Epithelial cell of prostate (primary cell): Measurements from ENCODE around the gene BDKRB1.

ENCODE experiments used
- DNase-seq: peaks from one replicate; pipeline ENCODE4 v3.0.0-alpha.2; 2011; ENCODE audit warnings: low read depth, low spot score
- H3K27ac ChIP-seq: fragments of 450-650 bp; 2 replicates; pipeline ENCODE4 v1.5.1; 2017; ENCODE audit warnings: mild to moderate bottlenecking

The BDKRB1 gene

GRCh38 chr14:96255501-96256366 is at the start of gene BDKRB1:
Gene BDKRB1 (plus strand): TSS chr14:96256210. CDS start chr14:96263683, 7,473 bp downstream.
- DNase-seq: no peak
- H3K27ac ChIP-seq: peak within 1 kb of the TSS; percentile 54

GRCh38 chr14:96206461-96206860 is 49.5 kb upstream of the BDKRB1 start:
- DNase-seq: no peak
- peak overlapping the region; percentile 82 for H3K27ac ChIP-seq

- no peak for DNase-seq
- H3K27ac ChIP-seq: no peak overlapping the region
Observed at GRCh38 chr14:96207686-96208085, 48.3 kb upstream of the BDKRB1 start.

- no peak for DNase-seq
- no peak overlapping the region for H3K27ac ChIP-seq
Observed at GRCh38 chr14:96208739-96209138, 47.3 kb upstream of the BDKRB1 start.

GRCh38 chr14:96212140-96212539 is 43.9 kb upstream of the BDKRB1 start:
- H3K27ac ChIP-seq: no peak overlapping the region
- DNase-seq: no peak

- no peak overlapping the region for H3K27ac ChIP-seq
- no peak for DNase-seq
Observed at GRCh38 chr14:96212896-96213295, 43.1 kb upstream of the BDKRB1 start.

- H3K27ac ChIP-seq: no peak overlapping the region
- no peak for DNase-seq
Observed at GRCh38 chr14:96213871-96214465, 42.0 kb upstream of the BDKRB1 start.

GRCh38 chr14:96214793-96215192 is 41.2 kb upstream of the BDKRB1 start:
- H3K27ac ChIP-seq: peak overlapping the region; percentile 60
- DNase-seq: no peak

DNA sequence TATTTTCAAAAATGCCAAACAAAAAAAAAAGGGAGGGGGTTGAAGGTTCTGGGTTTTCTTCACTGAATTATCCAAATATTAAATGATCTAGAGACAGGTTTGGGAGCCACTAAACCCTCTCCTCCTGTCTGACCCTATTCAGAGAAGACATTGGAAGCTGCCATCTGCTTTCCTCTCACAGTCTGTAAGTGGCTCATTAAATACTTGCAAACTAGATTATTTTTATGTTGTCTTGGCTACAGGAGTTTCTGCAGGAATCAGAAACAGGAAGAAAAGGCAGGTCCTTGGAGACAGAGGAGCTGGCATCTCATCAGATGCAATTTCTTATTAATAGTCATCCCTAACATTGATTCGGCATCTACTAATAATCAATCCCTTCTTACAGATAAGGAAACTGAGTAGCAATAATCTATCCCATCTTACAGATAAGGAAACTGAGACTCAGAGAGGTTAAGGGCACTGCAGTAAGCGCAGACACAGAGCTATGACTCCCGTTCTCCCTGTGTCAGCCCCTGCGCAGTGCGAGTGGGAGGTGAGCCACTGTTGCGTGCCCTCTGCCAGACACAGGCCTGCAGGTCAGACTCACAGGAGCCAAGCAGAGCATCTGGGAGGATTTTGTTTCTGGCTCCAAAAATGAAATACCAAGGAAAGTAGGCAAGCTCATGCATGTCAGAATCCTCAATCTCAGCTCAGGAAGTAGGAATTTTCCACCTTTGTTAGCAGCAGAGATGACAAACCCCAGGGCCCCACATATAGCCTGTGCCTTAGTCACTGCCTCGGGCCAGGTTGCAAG is 40.4 kb upstream of the BDKRB1 start:
- peak overlapping the region; percentile 60 for H3K27ac ChIP-seq
- DNase-seq: no peak

DNA sequence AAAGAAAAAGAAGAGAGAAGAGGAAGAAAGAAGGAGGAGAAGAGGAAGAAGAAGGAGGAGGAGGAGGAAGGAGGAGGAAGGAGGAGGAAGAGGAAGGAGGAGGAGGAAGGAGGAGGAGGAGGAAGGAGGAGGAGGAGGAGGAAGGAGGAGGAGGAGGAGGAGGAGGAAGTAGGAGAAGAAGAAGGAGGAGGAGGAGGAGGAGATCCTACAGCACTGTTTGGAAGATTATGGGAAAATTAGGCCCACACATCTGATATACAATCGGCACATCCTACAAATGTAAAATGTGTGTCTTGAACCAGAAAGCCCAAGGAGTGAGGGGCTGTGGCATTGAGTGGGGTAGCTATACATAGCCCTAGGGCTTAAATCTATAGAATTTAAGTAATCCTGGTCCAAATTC is 39.4 kb upstream of the BDKRB1 start:
- H3K27ac ChIP-seq: peak overlapping the region; percentile 60
- DNase-seq: no peak

DNA sequence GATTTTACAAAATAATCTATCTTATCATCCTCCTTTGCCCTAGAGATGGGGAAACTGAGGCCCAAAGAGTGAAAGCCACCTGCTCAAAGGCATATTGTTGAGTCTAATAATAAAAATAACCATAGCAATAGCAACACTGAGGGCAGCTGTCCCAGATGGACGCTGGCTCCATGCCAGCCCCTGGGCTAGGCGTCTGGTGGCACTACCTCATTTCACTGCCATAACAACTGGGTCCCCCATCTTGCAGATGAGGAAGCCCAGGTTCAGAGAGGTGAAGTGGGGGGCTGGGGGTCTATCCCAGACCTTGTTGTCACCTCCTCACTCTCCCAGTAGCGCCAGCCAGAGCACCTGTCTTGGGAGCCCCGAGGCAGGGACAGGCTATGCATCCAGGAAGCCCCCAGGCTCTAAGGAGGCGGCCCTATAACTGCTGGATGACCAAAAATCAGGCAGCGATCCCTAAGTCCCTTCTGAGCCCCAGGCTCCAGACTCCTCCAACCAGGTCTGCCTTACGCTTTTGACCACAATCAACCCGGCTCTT is 38.6 kb upstream of the BDKRB1 start:
- H3K27ac ChIP-seq: no peak overlapping the region
- DNase-seq: no peak

DNA sequence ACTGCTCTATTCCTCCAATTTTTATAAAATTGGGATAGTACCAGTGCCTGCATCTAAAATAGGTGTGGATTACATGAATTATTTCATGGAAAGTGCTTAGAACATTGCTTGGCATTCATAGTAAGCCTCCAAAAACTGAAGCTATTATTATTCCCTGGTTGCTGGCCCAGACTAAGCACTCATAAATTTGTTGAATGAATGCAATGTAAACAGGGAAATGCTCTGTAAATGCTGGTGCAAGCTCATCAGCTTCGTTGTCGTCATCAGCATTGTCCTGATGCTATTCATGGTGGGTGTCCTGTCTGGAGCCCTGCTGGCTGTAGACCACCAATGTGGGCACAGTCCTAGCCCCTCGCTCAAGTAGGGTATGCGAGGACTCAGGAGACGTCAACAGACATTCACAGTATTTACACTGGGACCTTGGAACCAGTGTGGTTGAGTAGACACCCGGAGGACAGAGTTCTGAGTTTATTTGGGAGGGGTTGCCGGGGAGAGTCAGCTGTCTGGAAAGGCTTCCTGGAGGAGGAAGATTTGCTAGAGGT is 34.8 kb upstream of the BDKRB1 start:
- DNase-seq: no peak
- no peak overlapping the region for H3K27ac ChIP-seq

DNA sequence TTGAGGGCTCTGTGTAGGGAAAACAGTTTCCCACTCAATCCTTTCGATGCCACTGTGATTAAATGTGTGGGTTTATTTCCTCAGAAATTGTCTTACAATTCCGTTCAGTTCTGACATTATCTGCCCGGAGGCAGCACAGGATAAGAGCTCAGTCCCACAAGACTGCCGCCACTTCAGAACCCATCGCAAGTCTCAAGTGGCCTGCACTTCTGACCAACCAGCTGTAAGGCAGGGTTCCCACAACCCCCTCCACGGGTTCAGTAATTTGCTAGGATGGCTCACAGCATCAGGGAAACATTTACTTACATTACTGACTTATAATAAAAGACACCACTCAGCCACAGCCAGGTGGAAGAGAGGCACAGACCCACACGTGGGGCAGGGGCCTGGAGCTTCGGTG is 34.2 kb upstream of the BDKRB1 start:
- H3K27ac ChIP-seq: no peak overlapping the region
- no peak for DNase-seq

GRCh38 chr14:96224480-96225096 is 31.4 kb upstream of the BDKRB1 start:
- H3K27ac ChIP-seq: peak overlapping the region; percentile 89
- DNase-seq: no peak

- no peak for DNase-seq
- H3K27ac ChIP-seq: peak overlapping the region; percentile 89
Observed at GRCh38 chr14:96225213-96225612, 30.8 kb upstream of the BDKRB1 start.

DNA sequence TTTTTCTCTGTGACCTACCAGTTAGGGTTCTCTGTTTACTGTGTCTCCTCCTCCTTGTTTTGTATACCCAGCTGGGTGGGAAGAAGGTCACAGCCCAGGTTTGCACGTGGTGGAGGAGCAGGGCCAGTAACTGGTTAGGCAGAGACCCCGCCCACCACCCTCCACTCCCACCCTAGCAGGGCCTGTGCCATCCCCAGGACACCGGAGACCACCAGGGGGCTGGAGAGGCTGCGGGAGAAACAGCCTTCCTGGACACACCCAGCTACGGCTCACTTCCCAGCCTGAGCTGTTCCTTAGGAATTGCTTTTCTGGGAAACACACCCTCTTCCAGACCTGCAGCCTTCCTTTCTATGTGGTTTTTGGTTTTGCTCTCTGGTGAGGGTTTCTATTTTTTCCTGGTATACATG is 30.3 kb upstream of the BDKRB1 start:
- peak overlapping the region; percentile 89 for H3K27ac ChIP-seq

GRCh38 chr14:96227428-96227827 is 28.6 kb upstream of the BDKRB1 start:
- DNase-seq: no peak
- no peak overlapping the region for H3K27ac ChIP-seq

More for the DNA sequence above, 30.3 kb upstream of the BDKRB1 start:
- DNase-seq: no peak

DNA sequence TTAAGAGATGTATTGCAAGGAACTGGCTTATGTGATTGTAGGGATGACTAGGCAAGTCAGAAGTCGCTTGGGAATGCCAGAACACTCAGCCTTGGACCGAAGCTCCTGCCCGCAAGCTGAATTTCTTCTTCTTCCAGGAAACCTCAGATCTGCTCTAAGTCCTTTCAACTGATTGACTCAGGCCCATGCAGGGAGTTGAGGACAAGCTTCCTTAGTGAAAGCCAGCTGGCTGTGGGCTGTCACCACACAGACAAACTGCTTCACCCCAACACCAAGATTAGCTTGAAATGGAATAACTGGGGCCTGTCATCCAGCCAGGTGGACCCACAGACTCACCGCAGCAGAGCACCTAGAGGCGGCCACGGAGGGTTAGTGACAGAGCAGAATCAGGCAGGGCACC is 26.7 kb upstream of the BDKRB1 start:
- no peak overlapping the region for H3K27ac ChIP-seq
- DNase-seq: no peak

DNA sequence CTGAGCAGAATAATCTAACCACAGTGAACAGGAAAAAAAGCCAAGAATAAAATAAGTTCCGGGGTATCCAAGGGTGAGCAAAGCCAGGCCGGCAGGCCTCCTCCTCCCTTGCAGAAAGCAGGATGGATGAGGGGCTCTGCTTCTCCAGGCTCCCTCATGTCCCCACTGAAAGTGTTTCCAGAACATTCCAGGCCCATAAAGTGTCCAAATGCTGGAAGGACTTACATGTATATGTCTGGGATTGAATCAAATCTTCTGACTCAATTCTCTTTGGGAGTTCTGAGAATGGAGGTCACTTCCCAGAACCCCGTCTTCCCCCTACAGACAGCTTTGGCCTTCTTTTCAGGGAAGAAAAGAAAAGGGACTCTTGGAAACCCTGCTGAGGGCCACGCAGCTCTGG is 25.0 kb upstream of the BDKRB1 start:
- H3K27ac ChIP-seq: no peak overlapping the region
- DNase-seq: no peak

- no peak for DNase-seq
- no peak overlapping the region for H3K27ac ChIP-seq
Observed at GRCh38 chr14:96231526-96232130, 24.4 kb upstream of the BDKRB1 start.
